22Rv1 (cell line): Measurements from ENCODE around the gene GPR157.

Experiments
- CTCF ChIP-seq: fragments of 450-650 bp; IDR thresholded peaks from 2 replicates; pipeline ENCODE4 v1.5.1; 2017; ENCODE audit warnings: mild to moderate bottlenecking
- ZFX ChIP-seq: fragments of 450-650 bp; IDR thresholded peaks from 2 replicates; pipeline ENCODE4 v1.6.1; 2017; ENCODE audit warnings: antibody characterized with exemption, borderline replicate concordance

- no peak for TF ChIP-seq CTCF
- TF ChIP-seq ZFX, result no peak
These were observed 35.6 kb upstream of the GPR157 start for GRCh38 chr1:9164532-9164900.
